A673 (cell line): Measurements from ENCODE around the gene KRT17. TPM values are rescaled to one million over a fixed set of nuclear protein-coding genes. Genes with fewer than 3 reads are reported as not detected.
"Not testable (repeated sequence)": the region's sequence is repeated elsewhere in the genome, so short reads cannot be mapped to it uniquely, and the experiment has no call there.

Source experiments
- BruUV-seq: library from RNA; stranded (reverse); fragments of 400-500 nt; replicated peaks from 2 replicates; lab custom pipeline; 2021; lab: Mats Ljungman, UMichigan
- CTCF ChIA-PET: fragments of 300-600 bp; sonication (Branson Sonifier 250); formaldehyde crosslinking; loops from one replicate; lab custom pipeline; 2022; ENCODE audit warnings: antibody characterized with exemption; lab: Charles Lee
- POLR2A ChIA-PET: fragments of 300-600 bp; sonication (Branson Sonifier 250); formaldehyde crosslinking; loops from one replicate; lab custom pipeline; 2022; ENCODE audit warnings: antibody characterized with exemption; ENCODE audit not compliant: low non-redundant PET; lab: Charles Lee
- DNase-seq: peaks from one replicate; pipeline ENCODE4 v3.0.0-alpha.2; 2015; ENCODE audit warnings: low spot score
- H3K27ac ChIP-seq: fragments of 200-600 bp; sonication (generic); 2 replicates; pipeline ENCODE4 v1.5.1; 2016; ENCODE audit warnings: mixed run types, low read depth, mild to moderate bottlenecking, mixed read lengths, antibody characterized with exemption, low read length; ENCODE audit not compliant: poor library complexity, severe bottlenecking
- H3K27me3 ChIP-seq: fragments of 200-600 bp; sonication (generic); replicated peaks from 2 replicates; pipeline ENCODE4 v1.6.1; 2017; ENCODE audit warnings: mixed run types, low read depth, mild to moderate bottlenecking, mixed read lengths, antibody characterized with exemption, low read length; ENCODE audit not compliant: insufficient read depth, poor library complexity
- H3K36me3 ChIP-seq: fragments of 200-600 bp; sonication (generic); 2 replicates; pipeline ENCODE4 v1.6.1; 2016; ENCODE audit warnings: mixed run types, mild to moderate bottlenecking, mixed read lengths, antibody characterized with exemption, low read length; ENCODE audit not compliant: insufficient read depth, poor library complexity, severe bottlenecking
- H3K4me1 ChIP-seq: fragments of 200-600 bp; sonication (generic); 2 replicates; pipeline ENCODE4 v1.6.1; 2017; ENCODE audit warnings: mixed run types, mild to moderate bottlenecking, mixed read lengths, antibody characterized with exemption, low read length; ENCODE audit not compliant: insufficient read depth, poor library complexity, severe bottlenecking
- H3K4me3 ChIP-seq: fragments of 200-600 bp; sonication (generic); 2 replicates; pipeline ENCODE4 v1.5.1; 2016; ENCODE audit warnings: low read depth, mixed run types, mild to moderate bottlenecking, mixed read lengths, low read length; ENCODE audit not compliant: poor library complexity, severe bottlenecking
- H3K9me3 ChIP-seq: fragments of 200-600 bp; sonication (generic); 2 replicates; pipeline ENCODE4 v1.6.1; 2016; ENCODE audit warnings: mixed run types, low read depth, mild to moderate bottlenecking, mixed read lengths, antibody characterized with exemption, low read length; ENCODE audit not compliant: poor library complexity, severe bottlenecking
- CTCF ChIP-seq: fragments of 300-800, 200-600 bp; sonication (generic); conservative IDR thresholded peaks from 2 replicates; pipeline ENCODE4 v1.5.1; 2017; ENCODE audit warnings: low read depth, mild to moderate bottlenecking, antibody characterized with exemption, low read length, moderate library complexity, mixed read lengths
- EZH2 ChIP-seq: fragments of 200-600 bp; sonication (generic); IDR thresholded peaks from 2 replicates; pipeline ENCODE4 v1.6.1; 2017; ENCODE audit warnings: borderline replicate concordance, low read depth, mild to moderate bottlenecking, mixed read lengths, antibody characterized with exemption, low read length; ENCODE audit not compliant: poor library complexity, severe bottlenecking
- intact Hi-C: fragments of 100-400 bp; cut with micrococcal nuclease; formaldehyde crosslinking; loops from one replicate; pipeline ENCODE4 v1.10.0; 2022; ENCODE audit not compliant: unreplicated experiment
- total RNA-seq: library from RNA; stranded (reverse); gene quantifications from 2 replicates; pipeline ENCODE4 v1.2.3, GENCODE V29; 2021

The KRT17 gene
- total RNA-seq, 1 experiment from 2014 or later: 54.1 TPM

DNA sequence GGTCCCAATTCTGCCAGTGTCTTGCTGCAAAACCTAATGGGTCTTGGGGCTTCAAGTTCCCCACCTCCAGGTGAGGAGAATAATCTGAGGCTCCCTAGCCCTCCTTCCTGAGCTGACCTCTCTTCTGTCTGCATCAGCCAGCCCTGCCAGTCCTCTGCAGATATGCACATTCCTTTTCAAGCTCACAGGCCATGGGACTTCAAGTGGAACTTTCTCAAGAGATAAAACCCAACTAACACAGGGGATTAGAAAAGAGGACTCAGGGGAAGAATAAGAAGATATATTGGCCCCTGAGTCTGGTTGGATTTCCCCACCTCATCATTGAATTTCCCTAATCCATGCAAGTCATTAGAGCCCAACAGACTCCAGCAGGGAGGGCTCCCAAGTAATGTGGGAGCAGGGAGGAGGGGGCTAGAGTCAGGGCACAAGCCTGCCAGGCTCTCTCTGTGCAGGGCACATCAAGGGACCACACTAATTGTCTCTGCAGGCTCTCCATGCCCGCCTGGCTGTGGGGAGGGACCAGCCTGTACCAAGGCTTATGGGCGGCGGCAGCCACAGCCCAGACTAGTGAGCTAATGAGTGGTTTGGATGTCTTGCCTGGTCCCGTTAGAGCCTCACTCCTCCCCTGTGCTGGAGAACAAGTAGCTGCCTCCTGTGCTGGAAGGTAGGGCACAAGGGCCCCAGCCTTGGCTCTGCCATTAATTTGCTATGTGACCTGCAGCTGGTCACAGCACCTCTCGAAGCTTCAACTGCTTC lies 38.9 kb downstream of the KRT17 start:
- intact Hi-C loops: no loop called here
- Histone ChIP-seq H3K27me3 (no peaks in the 10 kb centered on the region), H3K36me3 (no peaks in the 10 kb centered on the region), H3K9me3 (no peaks in the 10 kb centered on the region), H3K4me1 (no peaks in the 10 kb centered on the region), H3K27ac (no peak overlapping the region), H3K4me3 (no peak overlapping the region)
- CTCF ChIA-PET: interaction anchor here (1.1 kb wide), 1 partner anchor 37 kb away, joined by 3 read pairs; no protein-coding TSS in a partner anchor
- TF ChIP-seq EZH2 (no peak), CTCF (no peak)
- no peak for DNase-seq
- no TSS peak for BruUV-seq
- POLR2A ChIA-PET: no interaction called here

- H3K27me3 ChIP-seq, H3K27ac ChIP-seq, BruUV-seq, H3K36me3 ChIP-seq, H3K9me3 ChIP-seq, POLR2A ChIA-PET, H3K4me1 ChIP-seq, intact Hi-C loops, H3K4me3 ChIP-seq, DNase-seq: not testable (repeated sequence)
- CTCF ChIA-PET: interaction anchor here (1.1 kb wide), 1 partner anchor 36 kb away, joined by 3 read pairs; no protein-coding TSS in a partner anchor
Observed at GRCh38 chr17:41584331-41584927, 39.9 kb downstream of the KRT17 start.

- Histone ChIP-seq H3K27ac (no peak overlapping the region), H3K4me1 (no peaks in the 10 kb centered on the region), H3K27me3 (no peaks in the 10 kb centered on the region), H3K36me3 (no peaks in the 10 kb centered on the region), H3K9me3 (no peaks in the 10 kb centered on the region), H3K4me3 (no peak overlapping the region)
- TF ChIP-seq CTCF (no peak), EZH2 (no peak)
- ChIA-PET POLR2A (no interaction called here), CTCF (no interaction called here)
- BruUV-seq: no TSS peak
- intact Hi-C loops: no loop called here
- DNase-seq: no peak
Observed at GRCh38 chr17:41583137-41584127, 40.9 kb downstream of the KRT17 start.

DNA sequence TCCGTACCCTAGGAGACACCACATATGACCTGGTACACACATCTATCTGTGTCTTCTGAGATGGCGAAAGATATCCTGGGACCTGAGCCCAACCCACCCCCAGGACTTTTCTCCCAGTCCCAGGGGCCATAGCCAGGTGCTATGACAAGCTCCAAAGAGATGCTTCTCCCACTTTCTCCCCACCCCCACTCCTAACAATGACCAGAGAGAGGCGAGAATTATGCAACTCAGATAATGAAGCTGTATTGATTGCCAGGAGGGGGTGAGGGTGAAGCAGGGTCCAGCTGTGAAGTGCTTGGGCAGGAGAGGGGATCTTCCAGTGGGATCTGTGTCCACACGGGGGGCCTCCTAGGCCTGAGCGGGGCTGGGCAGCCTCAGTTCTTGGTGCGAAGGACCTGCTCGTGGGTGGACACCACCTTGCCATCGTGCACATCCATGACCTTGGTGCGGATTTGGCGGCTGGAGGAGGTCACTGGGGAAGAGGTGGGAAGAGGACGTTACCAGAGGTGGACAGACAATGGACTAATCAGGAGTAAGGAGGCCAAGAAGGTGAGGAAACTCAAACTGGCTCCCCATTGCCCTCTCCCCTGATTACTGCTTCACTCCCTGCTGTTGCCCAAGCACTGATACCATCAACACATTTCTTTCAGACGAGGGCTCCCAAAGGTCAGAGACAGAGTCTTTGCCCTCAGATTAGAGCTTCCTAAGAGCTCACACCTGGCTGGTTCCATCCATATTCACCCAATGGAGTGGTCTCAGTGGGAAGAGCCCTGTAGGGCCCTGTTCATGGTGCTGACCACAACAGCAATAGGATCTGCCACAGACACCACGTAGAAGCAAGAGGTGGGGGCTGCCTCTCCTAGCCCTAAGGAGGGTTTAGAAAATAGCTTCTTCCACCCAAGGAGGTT lies 42.1 kb downstream of the KRT17 start:
- H3K27ac ChIP-seq, H3K9me3 ChIP-seq, DNase-seq, BruUV-seq, H3K36me3 ChIP-seq, H3K27me3 ChIP-seq, CTCF ChIA-PET, POLR2A ChIA-PET, H3K4me1 ChIP-seq, intact Hi-C loops, H3K4me3 ChIP-seq: not testable (repeated sequence)
